Measurements from ENCODE around the gene RASSF7.

Gene RASSF7

DNA sequence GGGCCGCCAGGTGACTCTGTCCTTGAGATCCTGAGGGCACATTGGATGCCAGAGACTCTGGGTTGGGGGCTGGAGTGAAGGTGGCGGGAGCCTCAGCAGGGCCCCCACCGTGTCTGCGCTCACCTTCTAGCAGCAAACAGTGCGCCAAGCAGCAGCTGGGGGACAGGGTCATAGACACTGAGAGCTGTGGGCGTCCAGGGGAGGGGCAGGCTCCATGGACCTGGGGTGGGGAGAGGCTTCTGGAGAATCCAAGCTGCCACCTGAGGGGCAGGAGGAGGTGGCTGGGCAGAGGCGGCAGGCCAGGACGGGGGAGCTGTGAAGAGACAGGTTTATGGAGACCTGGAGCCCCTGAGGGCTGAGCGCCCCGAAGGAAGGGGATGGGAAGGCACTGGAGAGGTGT lies 23.5 kb downstream of the RASSF7 start:
- TF ChIP-seq, protein P1, sequence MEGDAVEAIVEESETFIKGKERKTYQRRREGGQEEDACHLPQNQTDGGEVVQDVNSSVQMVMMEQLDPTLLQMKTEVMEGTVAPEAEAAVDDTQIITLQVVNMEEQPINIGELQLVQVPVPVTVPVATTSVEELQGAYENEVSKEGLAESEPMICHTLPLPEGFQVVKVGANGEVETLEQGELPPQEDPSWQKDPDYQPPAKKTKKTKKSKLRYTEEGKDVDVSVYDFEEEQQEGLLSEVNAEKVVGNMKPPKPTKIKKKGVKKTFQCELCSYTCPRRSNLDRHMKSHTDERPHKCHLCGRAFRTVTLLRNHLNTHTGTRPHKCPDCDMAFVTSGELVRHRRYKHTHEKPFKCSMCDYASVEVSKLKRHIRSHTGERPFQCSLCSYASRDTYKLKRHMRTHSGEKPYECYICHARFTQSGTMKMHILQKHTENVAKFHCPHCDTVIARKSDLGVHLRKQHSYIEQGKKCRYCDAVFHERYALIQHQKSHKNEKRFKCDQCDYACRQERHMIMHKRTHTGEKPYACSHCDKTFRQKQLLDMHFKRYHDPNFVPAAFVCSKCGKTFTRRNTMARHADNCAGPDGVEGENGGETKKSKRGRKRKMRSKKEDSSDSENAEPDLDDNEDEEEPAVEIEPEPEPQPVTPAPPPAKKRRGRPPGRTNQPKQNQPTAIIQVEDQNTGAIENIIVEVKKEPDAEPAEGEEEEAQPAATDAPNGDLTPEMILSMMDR (conservative IDR thresholded peaks at IDR 0.05; ENCODE audit: low read depth, low read length), result no peak
- no peak overlapping the region for H3K4me3 ChIP-seq (ENCODE audit: low read depth, low read length)
- DNase-seq (ENCODE audit: low read depth), result no peak

DNA sequence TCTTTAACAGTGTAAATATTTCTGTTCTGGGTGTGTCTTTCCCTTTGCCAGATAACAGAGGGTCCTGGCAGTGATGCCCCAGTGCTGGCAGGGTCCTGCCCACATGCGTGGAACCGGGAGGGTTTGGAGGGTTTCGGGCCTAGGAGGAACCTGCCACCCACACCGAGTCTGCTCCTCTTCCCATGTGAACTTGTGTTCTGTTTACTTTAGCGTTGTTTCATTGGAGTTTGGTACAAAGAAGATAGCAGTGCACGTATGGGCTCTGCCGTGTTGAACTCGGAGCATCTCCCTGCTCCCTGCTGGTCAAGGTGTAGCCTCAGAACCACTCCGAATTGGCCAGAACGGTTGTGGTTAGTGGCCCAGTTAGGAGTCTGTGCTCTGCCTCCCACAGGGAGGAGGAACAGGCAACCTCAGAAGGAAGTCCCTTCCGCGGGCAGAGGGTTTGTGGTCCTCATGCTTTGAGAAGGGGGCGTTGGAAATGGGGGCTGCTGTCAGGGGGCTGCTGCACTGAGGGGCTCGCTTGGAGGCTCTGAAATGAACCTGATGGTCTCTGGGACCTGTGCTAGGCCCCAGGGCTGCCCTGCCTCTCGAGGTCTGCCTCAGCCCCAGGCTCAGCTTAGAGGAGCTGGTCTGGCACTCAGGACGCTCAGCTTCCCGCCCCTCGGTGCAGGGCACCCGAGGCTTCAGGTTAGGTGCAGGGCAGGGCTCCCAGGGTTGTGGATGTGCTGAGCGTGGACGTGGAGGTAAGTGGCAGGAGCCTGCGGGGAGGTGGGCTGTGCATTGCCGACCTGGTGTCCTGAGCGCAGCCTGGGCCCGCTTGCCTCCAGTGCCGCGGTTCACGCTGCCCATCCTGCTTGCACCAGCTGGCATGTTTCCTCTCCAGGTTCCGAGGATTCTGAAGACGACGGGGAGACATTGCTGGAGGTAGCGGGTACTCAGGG lies 25.9 kb downstream of the RASSF7 start:
- no peak overlapping the region for H3K4me3 ChIP-seq (ENCODE audit: low read depth, low read length)
- TF ChIP-seq, protein P1 (conservative IDR thresholded peaks at IDR 0.05; ENCODE audit: low read depth, low read length), result no peak
- DNase-seq (ENCODE audit: low read depth), result no peak

DNA sequence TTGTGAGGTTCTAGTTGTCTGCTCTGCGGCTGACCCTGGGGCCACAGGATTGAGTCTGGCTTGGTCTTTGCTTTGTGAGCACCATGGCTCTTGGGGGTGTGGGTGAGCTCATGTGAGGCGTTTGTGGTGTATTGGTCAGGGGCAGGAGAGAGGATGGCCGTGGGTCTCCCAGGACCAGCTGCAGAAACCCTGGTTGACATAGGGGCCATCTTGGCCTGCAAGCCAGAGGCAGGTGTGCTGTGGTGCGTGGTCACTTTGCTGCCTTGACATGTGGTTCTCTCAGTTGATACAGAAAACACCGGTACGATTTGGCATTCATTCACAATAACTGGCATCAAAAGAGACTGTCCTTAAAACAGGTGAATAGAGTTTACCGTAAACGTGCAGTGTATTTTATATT lies 26.8 kb downstream of the RASSF7 start:
- no peak for DNase-seq (ENCODE audit: low read depth)
- H3K4me3 ChIP-seq (ENCODE audit: low read depth, low read length), result no peak overlapping the region
- TF ChIP-seq, protein P1 (conservative IDR thresholded peaks at IDR 0.05; ENCODE audit: low read depth, low read length), result no peak

DNA sequence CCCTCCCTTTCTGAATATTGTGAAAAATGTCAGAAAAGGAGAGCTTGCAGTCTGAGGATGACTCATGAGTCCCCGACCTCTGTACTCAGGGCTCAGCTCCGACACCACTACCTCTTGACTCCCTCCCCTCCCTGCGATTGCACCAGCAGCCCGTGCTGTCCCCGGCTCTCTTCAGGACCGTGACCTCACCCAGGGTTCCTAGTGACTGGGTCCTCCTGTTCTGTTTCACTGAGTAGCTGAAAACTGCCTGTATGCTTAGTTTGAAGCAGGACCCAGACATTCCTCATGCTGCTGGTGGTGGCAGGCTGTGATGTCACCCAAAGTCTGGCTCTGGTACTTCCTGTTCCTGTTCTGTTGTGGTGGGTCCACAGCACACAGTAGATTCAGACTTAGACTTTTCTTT lies 27.2 kb downstream of the RASSF7 start:
- TF ChIP-seq, protein P1 (conservative IDR thresholded peaks at IDR 0.05; ENCODE audit: low read depth, low read length), result no peak
- DNase-seq (ENCODE audit: low read depth), result peak; percentile 93
- no peak overlapping the region for H3K4me3 ChIP-seq (ENCODE audit: low read depth, low read length)

DNA sequence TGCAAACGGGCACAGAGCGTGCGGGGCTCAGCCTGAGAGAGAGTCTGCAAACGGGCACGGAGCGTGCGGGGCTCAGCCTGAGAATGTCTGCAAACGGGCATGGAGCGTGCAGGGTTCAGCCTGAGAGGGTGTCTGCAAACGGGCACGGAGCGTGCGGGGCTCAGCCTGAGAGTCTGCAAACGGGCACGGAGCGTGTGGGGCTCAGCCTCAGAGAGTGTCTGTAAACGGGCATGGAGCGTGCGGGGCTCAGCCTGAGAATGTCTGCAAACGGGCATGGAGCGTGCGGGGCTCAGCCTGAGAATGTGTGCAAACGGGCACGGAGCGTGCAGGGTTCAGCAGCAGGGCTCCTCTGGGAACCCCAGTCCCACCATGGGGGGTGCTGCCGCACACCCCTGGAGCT lies 29.0 kb downstream of the RASSF7 start:
- no peak for DNase-seq (ENCODE audit: low read depth)
- TF ChIP-seq, protein P1 (conservative IDR thresholded peaks at IDR 0.05; ENCODE audit: low read depth, low read length), result no peak
- no peak overlapping the region for H3K4me3 ChIP-seq (ENCODE audit: low read depth, low read length)

DNA sequence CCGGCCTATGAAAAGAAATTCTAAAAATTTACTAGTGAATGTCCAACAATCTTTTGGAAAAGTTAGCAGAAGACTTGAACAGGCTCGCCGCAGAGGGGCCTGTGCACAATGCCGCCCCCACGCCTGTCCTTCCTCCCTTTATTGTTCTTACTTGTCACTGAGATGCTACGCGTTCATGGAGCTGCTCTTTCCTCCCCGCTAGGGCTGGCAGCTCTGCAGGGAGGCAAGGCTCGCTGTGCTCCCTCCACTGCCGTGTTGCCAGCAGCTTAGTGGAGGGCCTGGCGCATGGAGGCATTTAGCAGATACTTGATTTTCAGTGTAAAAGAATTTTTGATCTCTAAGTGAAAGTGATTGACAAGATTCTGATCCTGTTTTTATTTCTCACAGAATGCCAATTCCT lies 30.2 kb downstream of the RASSF7 start:
- no peak for DNase-seq (ENCODE audit: low read depth)
- TF ChIP-seq, protein P1 (conservative IDR thresholded peaks at IDR 0.05; ENCODE audit: low read depth, low read length), result no peak
- no peak overlapping the region for H3K4me3 ChIP-seq (ENCODE audit: low read depth, low read length)

DNA sequence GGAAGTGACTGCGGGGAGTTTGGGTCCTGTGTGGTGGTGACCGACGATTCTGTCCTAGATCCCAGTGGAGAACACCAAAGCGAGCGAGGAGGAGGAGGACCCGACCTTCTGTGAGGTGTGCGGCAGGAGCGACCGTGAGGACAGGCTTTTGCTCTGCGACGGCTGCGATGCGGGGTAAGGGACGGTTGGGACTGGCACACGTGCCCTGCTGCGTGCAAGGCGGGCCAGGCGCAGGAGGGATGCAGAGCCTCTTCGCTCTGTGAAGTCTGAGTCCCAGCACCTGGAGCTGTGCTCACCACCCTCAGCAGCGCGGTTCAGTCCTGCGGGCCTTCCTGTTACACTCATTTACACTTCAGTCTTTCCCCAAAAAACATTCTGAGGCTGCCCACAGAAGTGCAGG lies 31.7 kb downstream of the RASSF7 start:
- no peak for DNase-seq (ENCODE audit: low read depth)
- TF ChIP-seq, protein P1 (conservative IDR thresholded peaks at IDR 0.05; ENCODE audit: low read depth, low read length), result no peak
- no peak overlapping the region for H3K4me3 ChIP-seq (ENCODE audit: low read depth, low read length)
